DMS79 treated with DMSO at 0.1 percent for 48 hours (cell line): ENCODE data around the gene ZFP57.

Experiments used
- DNase-seq: peaks from one replicate; lab custom pipeline; 2025; lab: John Stamatoyannopoulos, UW

Gene ZFP57

DNA sequence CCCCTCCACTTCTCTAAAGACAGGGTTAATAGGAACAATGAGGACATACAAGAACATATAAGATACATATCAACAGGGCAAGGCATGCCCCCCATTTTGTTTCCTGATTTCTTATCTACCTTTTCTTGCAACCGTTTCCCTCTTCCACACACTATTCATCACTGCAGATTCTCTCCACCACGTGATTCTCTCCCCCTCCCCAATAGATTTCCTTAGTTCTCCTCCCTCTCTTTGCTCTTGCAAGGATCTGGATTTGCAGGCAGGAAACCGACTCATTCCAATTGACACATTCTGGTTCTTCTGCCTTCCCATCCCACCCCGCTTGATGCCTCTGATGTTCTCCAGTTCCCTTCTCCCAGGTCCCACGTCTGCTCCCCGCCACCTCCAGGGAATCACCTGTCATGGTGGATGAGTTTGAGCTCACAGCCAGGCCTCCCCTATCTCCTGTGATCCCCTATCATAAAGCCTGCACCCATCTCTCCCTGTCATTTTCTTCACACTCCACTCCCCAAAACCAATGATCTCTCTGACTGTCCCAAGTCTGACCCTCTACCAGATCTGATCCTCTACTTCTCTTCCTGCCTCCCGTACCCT is 55.5 kb downstream of the ZFP57 start:
- DNase-seq: no peak

DNA sequence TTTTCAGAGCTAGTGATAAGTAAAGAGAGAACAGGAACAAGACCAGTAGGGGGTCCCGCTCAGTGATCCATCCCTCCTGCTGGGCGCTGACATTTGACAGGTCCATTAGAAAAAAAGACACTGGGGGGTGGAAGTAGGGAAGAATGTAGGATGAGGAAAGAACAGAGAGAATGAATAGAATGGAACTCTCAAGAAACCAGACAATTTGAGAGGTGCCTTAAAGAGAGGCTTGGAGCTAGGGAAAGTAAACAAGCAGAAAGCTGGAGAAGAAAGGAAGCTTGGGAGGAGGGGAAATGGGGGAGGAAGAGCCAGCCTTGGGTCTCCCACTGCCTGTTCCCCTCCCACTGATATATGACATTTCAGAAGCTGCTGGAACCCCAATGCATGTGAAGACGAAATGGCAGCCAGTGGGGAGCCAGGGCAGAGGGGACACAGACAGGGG is 56.4 kb downstream of the ZFP57 start:
- DNase-seq: no peak
